Mesenchymal stem cell (in vitro differentiated cells and primary cell): ENCODE results near the gene AOC3.

ENCODE experiments used
- DNase-seq: peaks from one replicate; pipeline ENCODE4 v3.0.0-alpha.2; 2013
- H2AFZ ChIP-seq: one replicate; pipeline ENCODE4 v1.6.1; 2013; ENCODE audit warnings: low read depth, mild to moderate bottlenecking, control low read depth, inconsistent platforms, low read length, moderate library complexity
- H2AK5ac ChIP-seq: 2 replicates; pipeline ENCODE4 v1.6.1; 2013; ENCODE audit warnings: low read length, moderate library complexity, mild to moderate bottlenecking, inconsistent platforms; ENCODE audit not compliant: severe bottlenecking
- H2BK120ac ChIP-seq: one replicate; pipeline ENCODE4 v1.6.1; 2013; ENCODE audit warnings: low read depth, mild to moderate bottlenecking, inconsistent platforms, low read length, moderate library complexity
- H2BK12ac ChIP-seq, 2 experiments: one replicate each; pipeline ENCODE4 v1.6.1; 2013; ENCODE audit warnings: inconsistent platforms in 2 of 2, low read length in 2 of 2, mild to moderate bottlenecking in 2 of 2, moderate library complexity in 2 of 2, control low read depth in 1 of 2
- H2BK15ac ChIP-seq: one replicate; pipeline ENCODE4 v1.6.1; 2013; ENCODE audit warnings: mild to moderate bottlenecking, low read depth, inconsistent platforms; ENCODE audit not compliant: poor library complexity, severe bottlenecking
- H2BK5ac ChIP-seq: 2 replicates; pipeline ENCODE4 v1.6.1; 2013; ENCODE audit warnings: low read depth, mild to moderate bottlenecking, low read length, control low read depth, inconsistent platforms; ENCODE audit not compliant: poor library complexity, severe bottlenecking
- H3K14ac ChIP-seq, 2 experiments: one replicate each; pipeline ENCODE4 v1.6.1; 2013; ENCODE audit warnings: inconsistent platforms in 2 of 2, low read length in 2 of 2, control low read depth in 1 of 2, mild to moderate bottlenecking in 1 of 2, moderate library complexity in 1 of 2
- H3K18ac ChIP-seq, 2 experiments: one replicate each; pipeline ENCODE4 v1.6.1; 2013; ENCODE audit warnings: inconsistent platforms in 2 of 2, low read length in 2 of 2, control low read depth in 1 of 2, low read depth in 1 of 2, mild to moderate bottlenecking in 1 of 2
- H3K23ac ChIP-seq, 2 experiments: one replicate each; pipeline ENCODE4 v1.6.1; 2013; ENCODE audit warnings: inconsistent platforms in 2 of 2, low read length in 2 of 2, mild to moderate bottlenecking in 2 of 2, moderate library complexity in 2 of 2, control low read depth in 1 of 2
- H3K27ac ChIP-seq: 2 replicates; pipeline ENCODE4 v1.5.1; 2013; ENCODE audit warnings: mild to moderate bottlenecking, moderate library complexity, low read length, control low read depth, inconsistent platforms; ENCODE audit not compliant: poor library complexity, severe bottlenecking
- H3K27me3 ChIP-seq, 2 experiments: 2 replicates each; pipeline versions ENCODE4 v1.6.1 to v1.7.0; 2013; ENCODE audit warnings: low read length in 2 of 2, mild to moderate bottlenecking in 2 of 2, moderate library complexity in 2 of 2, control low read depth in 1 of 2, inconsistent platforms in 1 of 2; ENCODE audit not compliant: control insufficient read depth in 1 of 2, insufficient read depth in 1 of 2
- H3K36me3 ChIP-seq, 2 experiments: 2 replicates each; pipeline versions ENCODE4 v1.6.1 to v1.7.0; 2013; ENCODE audit warnings: low read length in 2 of 2, control low read depth in 1 of 2, inconsistent platforms in 1 of 2, low read depth in 1 of 2, mild to moderate bottlenecking in 1 of 2; ENCODE audit not compliant: insufficient read depth in 2 of 2, control insufficient read depth in 1 of 2
- H3K4ac ChIP-seq, 2 experiments: one replicate each; pipeline ENCODE4 v1.6.1; 2013; ENCODE audit warnings: inconsistent platforms in 2 of 2, low read length in 2 of 2, mild to moderate bottlenecking in 2 of 2, moderate library complexity in 2 of 2, control low read depth in 1 of 2, low read depth in 1 of 2
- H3K4me1 ChIP-seq: 2 replicates; pipeline ENCODE4 v1.6.1; 2013; ENCODE audit warnings: low read depth, low read length, control low read depth; ENCODE audit not compliant: control insufficient read depth, insufficient read depth
- H3K4me2 ChIP-seq: 2 replicates; pipeline ENCODE4 v1.6.1; 2013; ENCODE audit warnings: low read length, mild to moderate bottlenecking, inconsistent platforms; ENCODE audit not compliant: poor library complexity, severe bottlenecking
- H3K4me3 ChIP-seq, 2 experiments: 2 replicates each; pipeline versions ENCODE4 v1.5.1 to v1.7.0; 2013; ENCODE audit warnings: low read length in 2 of 2, mild to moderate bottlenecking in 2 of 2, control low read depth in 1 of 2, low read depth in 1 of 2; ENCODE audit not compliant: insufficient read depth in 1 of 2
- H3K79me1 ChIP-seq: replicated peaks from 2 replicates; pipeline ENCODE4 v1.6.1; 2013; ENCODE audit warnings: mild to moderate bottlenecking, control low read depth, low read length, inconsistent platforms; ENCODE audit not compliant: poor library complexity, severe bottlenecking
- H3K9ac ChIP-seq: 2 replicates; pipeline ENCODE4 v1.7.0; 2013; ENCODE audit warnings: mild to moderate bottlenecking, low read length, moderate library complexity
- H3K9me3 ChIP-seq: 2 replicates; pipeline ENCODE4 v1.7.0; 2013; ENCODE audit warnings: mild to moderate bottlenecking, low read length; ENCODE audit not compliant: control insufficient read depth
- H4K8ac ChIP-seq: one replicate; pipeline ENCODE4 v1.6.1; 2013; ENCODE audit warnings: inconsistent platforms, mild to moderate bottlenecking, low read length, moderate library complexity
- H4K91ac ChIP-seq: one replicate; pipeline ENCODE4 v1.6.1; 2013; ENCODE audit warnings: mild to moderate bottlenecking, low read length, inconsistent platforms
- WGBS: methylation state at CpG from one replicate; pipeline ENCODE4 v1.1.7; 2013; ENCODE audit warnings: mixed read lengths; 5-methylcytosine and 5-hydroxymethylcytosine counted together

Gene AOC3

DNA sequence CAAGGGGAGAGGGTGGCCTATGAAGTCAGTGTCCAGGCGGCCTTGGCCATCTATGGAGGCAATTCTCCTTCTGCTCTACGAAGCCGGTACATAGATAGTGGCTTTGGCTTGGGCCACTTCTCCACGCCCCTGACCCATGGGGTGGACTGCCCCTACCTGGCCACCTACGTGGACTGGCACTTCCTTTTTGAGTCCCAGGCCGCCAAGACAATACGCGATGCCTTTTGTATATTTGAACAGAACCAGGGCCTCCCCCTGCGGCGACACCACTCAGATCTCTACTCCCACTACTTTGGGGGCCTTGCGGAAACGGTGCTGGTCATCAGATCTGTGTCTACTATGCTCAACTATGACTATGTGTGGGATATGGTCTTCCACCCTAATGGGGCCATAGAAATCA, 17.3 kb downstream of the AOC3 start:
- no peak overlapping the region for H2BK5ac ChIP-seq
- no peak overlapping the region for H4K91ac ChIP-seq
- H2BK120ac ChIP-seq = no peak overlapping the region
- H3K4me1 ChIP-seq = peaks cover 6% of the 10 kb centered on the region
- peaks cover 5 to 33% of the 10 kb centered on the region in 2 experiments for H3K27me3 ChIP-seq
- no peak overlapping the region for H3K23ac ChIP-seq
- no peak overlapping the region for H2BK15ac ChIP-seq
- no peak overlapping the region for H3K4me3 ChIP-seq
- no peak overlapping the region for H4K8ac ChIP-seq
- H2BK12ac ChIP-seq = no peak overlapping the region
- no peak overlapping the region for H3K18ac ChIP-seq
- no peak overlapping the region for H3K9ac ChIP-seq
- H3K4me2 ChIP-seq = no peak overlapping the region
- H2AFZ ChIP-seq = no peak overlapping the region
- no peaks in the 10 kb centered on the region for H3K79me1 ChIP-seq
- no peak overlapping the region for H3K27ac ChIP-seq
- no peak overlapping the region for H2AK5ac ChIP-seq
- WGBS = 92% methylated on average over 12 of the region's 12 CpGs
- H3K36me3 ChIP-seq = no peaks in the 10 kb centered on the region
- H3K14ac ChIP-seq = no peak overlapping the region
- no peak for DNase-seq
- H3K9me3 ChIP-seq = peaks cover 17% of the 10 kb centered on the region
- no peak overlapping the region for H3K4ac ChIP-seq

DNA sequence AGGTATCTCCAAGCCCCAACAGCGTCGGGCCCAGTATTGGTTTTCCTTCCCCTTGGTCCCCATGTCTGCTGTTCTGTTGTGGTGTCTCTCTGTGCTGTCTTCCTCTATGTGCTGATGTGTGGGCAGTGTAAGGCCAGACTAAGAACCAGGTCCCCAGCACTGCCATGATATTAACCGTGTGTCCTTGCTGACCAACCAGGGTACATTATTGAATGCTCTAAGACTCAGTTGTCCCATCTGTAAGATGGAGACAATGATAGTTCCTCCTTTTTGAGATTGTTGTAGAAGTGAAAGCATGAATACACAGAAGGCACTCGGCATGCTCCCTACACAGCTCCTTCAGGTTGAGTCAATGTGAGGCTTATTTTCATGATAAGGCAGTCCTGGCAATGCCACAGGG, 20.6 kb downstream of the AOC3 start:
- Histone ChIP-seq H3K9me3 (peaks cover 17% of the 10 kb centered on the region), H3K4me1 (no peaks in the 10 kb centered on the region), H3K23ac (no peak overlapping the region), H3K27me3 (peaks cover 6 to 36% of the 10 kb centered on the region in 2 experiments), H2BK15ac (no peak overlapping the region), H3K27ac (no peak overlapping the region), H2BK120ac (no peak overlapping the region), H3K9ac (no peak overlapping the region), H3K36me3 (no peaks in the 10 kb centered on the region), H2BK5ac (no peak overlapping the region), H2AFZ (no peak overlapping the region), H4K8ac (no peak overlapping the region), H3K79me1 (no peaks in the 10 kb centered on the region), H2BK12ac (no peak overlapping the region), H3K18ac (no peak overlapping the region), H3K14ac (no peak overlapping the region), H3K4me2 (no peak overlapping the region), H3K4me3 (no peak overlapping the region), H2AK5ac (no peak overlapping the region), H4K91ac (no peak overlapping the region), H3K4ac (no peak overlapping the region)
- WGBS = 96% methylated on average over 4 of the region's 4 CpGs
- no peak for DNase-seq

DNA sequence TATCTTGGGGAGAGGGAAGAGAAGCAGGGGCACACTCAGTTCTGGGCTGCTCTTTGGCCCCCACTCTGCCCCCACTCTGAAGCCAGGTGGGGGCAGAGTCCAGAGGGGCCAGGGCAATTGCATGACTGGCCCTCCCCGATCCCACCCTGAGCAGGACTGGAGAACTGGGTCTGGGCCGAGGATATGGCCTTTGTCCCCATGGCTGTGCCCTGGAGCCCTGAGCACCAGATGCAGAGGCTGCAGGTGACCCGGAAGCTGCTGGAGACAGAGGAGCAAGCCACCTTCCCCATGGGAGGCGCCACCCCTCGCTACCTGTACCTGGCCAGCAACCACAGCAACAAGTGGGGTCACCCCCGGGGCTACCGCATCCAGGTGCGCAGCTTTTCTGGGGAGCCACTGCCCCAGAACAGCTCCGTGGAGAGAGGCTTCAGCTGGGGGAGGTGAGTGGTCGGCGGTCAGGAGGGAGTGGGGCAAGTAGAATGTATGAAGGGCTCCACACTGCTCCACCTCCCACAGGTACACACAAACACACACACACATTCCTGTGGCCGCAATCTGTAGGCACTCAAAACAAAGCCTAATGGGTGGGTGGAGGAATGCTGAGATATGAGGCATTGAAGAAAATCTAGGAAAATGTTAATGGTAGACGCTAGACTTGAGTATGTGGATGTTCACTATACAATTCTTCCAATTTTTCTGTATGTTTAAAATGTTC, 21.4 kb downstream of the AOC3 start:
- Histone ChIP-seq H2BK5ac (no peak overlapping the region), H3K18ac (no peak overlapping the region), H4K91ac (no peak overlapping the region), H2BK120ac (no peak overlapping the region), H3K4ac (no peak overlapping the region), H3K4me1 (no peaks in the 10 kb centered on the region), H3K27me3 (peaks cover 13 to 37% of the 10 kb centered on the region in 2 experiments), H2BK12ac (no peak overlapping the region), H3K23ac (no peak overlapping the region), H3K27ac (no peak overlapping the region), H2AFZ (no peak overlapping the region), H3K9me3 (peaks cover 17% of the 10 kb centered on the region), H3K4me3 (no peak overlapping the region), H3K79me1 (no peaks in the 10 kb centered on the region), H3K4me2 (no peak overlapping the region), H3K36me3 (no peaks in the 10 kb centered on the region), H3K14ac (no peak overlapping the region), H2AK5ac (no peak overlapping the region), H4K8ac (no peak overlapping the region), H2BK15ac (no peak overlapping the region), H3K9ac (no peak overlapping the region)
- DNase-seq = no peak
- 84% methylated on average over 5 of the region's 13 CpGs for WGBS

DNA sequence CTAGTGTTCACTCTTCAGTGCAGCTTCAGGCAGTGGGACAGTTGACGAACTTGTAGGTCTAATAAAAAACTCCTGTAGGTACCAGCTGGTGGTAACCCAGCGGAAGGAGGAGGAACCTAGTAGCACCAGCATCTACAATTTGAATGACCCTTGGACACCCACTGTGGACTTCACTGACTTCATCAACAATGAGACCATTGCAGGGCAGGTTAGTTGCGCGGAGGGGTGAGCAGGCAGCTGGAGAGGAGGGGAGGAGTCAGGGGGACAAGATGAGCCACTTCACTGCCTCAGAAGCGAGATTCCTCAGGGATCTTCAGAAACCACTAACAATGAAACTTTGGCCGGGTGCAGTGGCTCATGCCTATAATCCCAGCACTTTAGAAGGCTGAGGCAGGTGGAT, 22.3 kb downstream of the AOC3 start:
- H3K4me2 ChIP-seq = no peak overlapping the region
- no peak for DNase-seq
- H3K4me1 ChIP-seq = no peaks in the 10 kb centered on the region
- no peak overlapping the region for H3K9ac ChIP-seq
- no peak overlapping the region for H4K91ac ChIP-seq
- no peaks in the 10 kb centered on the region for H3K36me3 ChIP-seq
- H2AFZ ChIP-seq = no peak overlapping the region
- no peak overlapping the region for H3K23ac ChIP-seq
- H3K27ac ChIP-seq = no peak overlapping the region
- H3K14ac ChIP-seq = no peak overlapping the region
- no peak overlapping the region for H3K18ac ChIP-seq
- no peak overlapping the region for H2BK12ac ChIP-seq
- no peak overlapping the region for H2BK15ac ChIP-seq
- no peak overlapping the region for H3K4ac ChIP-seq
- H3K27me3 ChIP-seq = peaks cover 22 to 46% of the 10 kb centered on the region in 2 experiments
- H2AK5ac ChIP-seq = no peak overlapping the region
- peaks cover 17% of the 10 kb centered on the region for H3K9me3 ChIP-seq
- H3K4me3 ChIP-seq = no peak overlapping the region
- H2BK120ac ChIP-seq = no peak overlapping the region
- no peak overlapping the region for H4K8ac ChIP-seq
- H2BK5ac ChIP-seq = no peak overlapping the region
- H3K79me1 ChIP-seq = no peaks in the 10 kb centered on the region
- 89% methylated on average over 6 of the region's 6 CpGs for WGBS
